Measurements from ENCODE around the gene SOCS2.

The SOCS2 gene

GRCh38 chr12:93618891-93619410 lies 46.5 kb downstream of the SOCS2 start:
- Histone ChIP-seq H3K27ac (ENCODE audit: low read length) (no peak overlapping the region), H3K9ac (ENCODE audit: low read length) (no peak overlapping the region), H3K4me3 (ENCODE audit: low read length) (no peak overlapping the region), H3K36me3 (replicated peaks; ENCODE audit: low read depth, low read length) (peaks cover 19% of the 10 kb centered on the region), H3K9me3 (ENCODE audit: insufficient read depth, low read length) (peaks cover 12% of the 10 kb centered on the region; the same call in 1 of the 2 replicates), H4K20me1 (ENCODE audit: insufficient read depth, low read length) (no peaks in the 10 kb centered on the region), H3K4me2 (ENCODE audit: low read length) (no peak overlapping the region), H3K79me2 (ENCODE audit: low read length) (no peaks in the 10 kb centered on the region), H3K4me1 (ENCODE audit: low read length) (peaks cover 38% of the 10 kb centered on the region), H3K27me3 (ENCODE audit: low read depth, low read length) (no peaks in the 10 kb centered on the region), H2AFZ (ENCODE audit: low read depth, low read length) (no peak overlapping the region)
- TF ChIP-seq EZH2phosphoT487 (IDR thresholded peaks at IDR 0.05; ENCODE audit: low read depth) (no peak), CTCF (IDR thresholded peaks at IDR 0.05; ENCODE audit: low read depth, low read length) (no peak)

GRCh38 chr12:93621986-93622385 lies 49.5 kb downstream of the SOCS2 start:
- TF ChIP-seq CTCF (IDR thresholded peaks at IDR 0.05; ENCODE audit: low read depth, low read length): no peak
- no peak for TF ChIP-seq EZH2phosphoT487 (IDR thresholded peaks at IDR 0.05; ENCODE audit: low read depth)
- no peak overlapping the region for H3K4me2 ChIP-seq (ENCODE audit: low read length)
- peaks cover 26% of the 10 kb centered on the region for H3K36me3 ChIP-seq (replicated peaks; ENCODE audit: low read depth, low read length)
- no peak overlapping the region for H2AFZ ChIP-seq (ENCODE audit: low read depth, low read length)
- H3K4me1 ChIP-seq (ENCODE audit: low read length): peaks cover 40% of the 10 kb centered on the region
- H3K27ac ChIP-seq (ENCODE audit: low read length): no peak overlapping the region
- H3K27me3 ChIP-seq (ENCODE audit: low read depth, low read length): no peaks in the 10 kb centered on the region
- H4K20me1 ChIP-seq (ENCODE audit: insufficient read depth, low read length): no peaks in the 10 kb centered on the region
- no peaks in the 10 kb centered on the region for H3K79me2 ChIP-seq (ENCODE audit: low read length)
- H3K4me3 ChIP-seq (ENCODE audit: low read length): no peak overlapping the region
- no peak overlapping the region for H3K9ac ChIP-seq (ENCODE audit: low read length)
- H3K9me3 ChIP-seq (ENCODE audit: insufficient read depth, low read length): peaks cover 23% of the 10 kb centered on the region; the same call in 1 of the 2 replicates

GRCh38 chr12:93622485-93622884 lies 50.0 kb downstream of the SOCS2 start:
- H4K20me1 ChIP-seq (ENCODE audit: insufficient read depth, low read length): no peaks in the 10 kb centered on the region
- no peaks in the 10 kb centered on the region for H3K27me3 ChIP-seq (ENCODE audit: low read depth, low read length)
- no peaks in the 10 kb centered on the region for H3K79me2 ChIP-seq (ENCODE audit: low read length)

More at GRCh38 chr12:93622485-93622884, 50.0 kb downstream of the SOCS2 start:
- H3K36me3 ChIP-seq (replicated peaks; ENCODE audit: low read depth, low read length): peaks cover 26% of the 10 kb centered on the region
- peaks cover 36% of the 10 kb centered on the region for H3K4me1 ChIP-seq (ENCODE audit: low read length)
- H2AFZ ChIP-seq (ENCODE audit: low read depth, low read length): no peak overlapping the region; the same call in 1 of the 2 replicates
- no peak for TF ChIP-seq CTCF (IDR thresholded peaks at IDR 0.05; ENCODE audit: low read depth, low read length)
- TF ChIP-seq EZH2phosphoT487 (IDR thresholded peaks at IDR 0.05; ENCODE audit: low read depth): no peak
- H3K9ac ChIP-seq (ENCODE audit: low read length): no peak overlapping the region
- H3K4me3 ChIP-seq (ENCODE audit: low read length): no peak overlapping the region
- H3K4me2 ChIP-seq (ENCODE audit: low read length): no peak overlapping the region
- H3K9me3 ChIP-seq (ENCODE audit: insufficient read depth, low read length): peaks cover 23% of the 10 kb centered on the region; the same call in 1 of the 2 replicates
- H3K27ac ChIP-seq (ENCODE audit: low read length): no peak overlapping the region
